ENCODE results near the gene PARD6G. TPM values are rescaled to one million over a fixed set of nuclear protein-coding genes. Genes with fewer than 3 reads are reported as not detected.

Gene PARD6G
- total RNA-seq, 1 experiment from 2014 or later: 3.5 TPM

GRCh38 chr18:80192653-80193385, 54.5 kb downstream of the PARD6G start:
- no peak for DNase-seq (ENCODE audit: extremely low read depth, low read depth)

- DNase-seq (ENCODE audit: extremely low read depth, low read depth): no peak
Measured at GRCh38 chr18:80191907-80192652, 55.2 kb downstream of the PARD6G start.

- DNase-seq (ENCODE audit: extremely low read depth, low read depth): no peak
Measured at GRCh38 chr18:80191264-80191663, 56.0 kb downstream of the PARD6G start.

DNA sequence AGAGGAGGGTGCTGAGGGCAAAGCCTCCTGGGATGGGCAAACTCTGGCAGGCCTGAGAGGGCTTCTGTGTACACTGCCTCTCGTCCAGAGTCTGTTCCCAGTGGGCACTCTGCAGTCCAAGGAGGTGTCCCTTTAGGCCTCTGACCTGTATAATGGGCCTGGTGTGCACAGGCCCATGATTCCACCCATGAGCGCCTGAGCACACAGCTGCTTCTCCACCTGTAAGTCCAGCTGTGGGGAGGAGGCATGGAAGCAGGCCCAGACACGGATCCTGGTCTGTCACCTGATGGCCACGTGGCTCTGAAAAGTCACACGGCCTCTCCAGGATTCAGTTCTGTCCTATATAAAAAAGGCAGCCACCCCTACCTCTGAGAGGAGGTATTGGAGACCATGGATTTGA, 57.0 kb downstream of the PARD6G start:
- DNase-seq (ENCODE audit: extremely low read depth, low read depth): no peak

DNA sequence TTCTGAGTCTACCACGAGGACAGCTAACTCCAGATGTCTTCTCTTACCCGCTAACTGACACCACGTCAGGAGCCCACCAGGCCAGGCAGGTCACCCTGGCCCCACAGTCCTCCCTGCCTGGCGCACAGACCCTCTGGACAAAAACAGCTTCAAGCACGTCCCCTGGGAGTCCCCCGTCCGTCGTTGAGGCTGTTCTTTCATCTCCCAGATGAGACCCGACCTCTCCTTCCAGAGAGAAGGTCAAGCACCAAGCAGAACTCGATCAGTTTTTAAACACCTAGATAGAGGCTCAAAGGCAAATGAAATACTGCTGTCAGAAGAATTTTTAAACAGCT, 57.8 kb downstream of the PARD6G start:
- DNase-seq (ENCODE audit: extremely low read depth, low read depth): no peak

DNA sequence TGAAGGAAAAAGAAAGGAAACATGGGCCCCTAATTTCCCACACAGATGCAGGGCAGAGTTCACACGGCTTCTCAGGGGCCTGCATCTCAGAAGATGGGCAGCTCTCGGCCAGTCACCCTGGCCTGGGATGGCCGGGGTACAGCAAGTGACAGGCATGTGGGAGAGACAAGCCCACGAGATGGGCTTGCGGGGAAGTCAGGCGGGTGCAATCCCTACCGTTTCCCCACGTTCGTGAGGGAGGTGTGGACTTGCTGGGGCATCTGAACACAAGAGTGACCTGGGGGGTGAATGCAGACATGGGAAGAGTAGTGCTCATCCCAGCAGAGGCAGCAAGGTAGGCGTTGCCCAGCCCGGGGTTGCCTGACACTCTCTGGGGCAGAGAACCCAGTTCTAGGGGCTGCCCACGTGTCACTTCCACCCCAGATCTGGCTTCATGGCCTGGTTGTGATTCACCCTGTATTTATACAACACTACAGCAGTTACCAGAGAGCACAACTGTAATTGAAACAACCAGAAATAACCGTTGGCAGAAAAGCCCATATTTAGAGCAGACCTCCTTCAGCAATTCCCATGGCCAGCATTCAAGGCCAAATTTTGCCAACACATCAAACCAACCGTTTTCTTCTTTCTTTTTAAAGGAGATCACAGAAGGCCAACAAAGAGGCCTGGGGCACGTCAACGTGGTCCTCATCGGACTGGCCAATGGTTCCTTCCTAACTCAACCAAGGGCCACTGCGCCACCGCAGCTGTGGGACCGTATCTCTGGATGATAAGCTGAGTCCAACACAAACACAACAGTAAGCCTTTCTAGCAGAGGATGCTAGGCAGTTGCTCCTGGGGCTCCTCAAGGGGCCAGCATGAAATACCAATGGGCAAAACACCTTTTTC, 58.4 kb downstream of the PARD6G start:
- DNase-seq (ENCODE audit: extremely low read depth, low read depth): no peak

DNA sequence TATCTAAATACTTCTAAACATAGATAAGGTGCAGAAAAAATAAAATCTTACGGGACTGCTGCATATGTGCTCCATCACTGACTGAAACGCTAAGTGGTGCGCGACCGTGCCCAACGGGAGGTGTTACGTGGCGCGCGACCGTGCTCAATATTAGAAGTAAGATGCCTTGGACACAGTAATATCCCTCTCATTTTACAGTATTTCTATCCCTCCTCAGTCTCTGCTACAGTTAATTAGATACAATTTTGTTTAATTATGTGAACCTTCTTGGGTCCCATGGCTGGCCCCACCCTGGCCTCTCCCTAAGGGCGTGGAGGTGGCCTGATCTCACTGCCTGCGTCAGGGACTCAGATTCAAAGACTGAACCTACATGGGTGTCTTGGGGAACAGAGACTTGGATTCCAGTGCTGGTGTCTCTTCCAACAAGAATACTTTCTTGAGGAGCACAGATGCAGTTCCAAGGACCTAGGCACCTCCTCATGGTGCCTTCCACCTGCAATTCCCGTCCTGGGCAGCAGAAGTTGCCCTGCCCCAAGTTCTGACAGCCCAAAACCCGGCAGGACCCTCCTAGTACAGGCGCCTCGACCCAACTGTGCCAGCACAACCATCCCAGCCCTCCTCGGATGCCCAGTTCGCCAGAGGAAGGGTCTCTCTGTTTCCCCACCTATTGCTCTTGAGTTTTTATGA, 59.2 kb downstream of the PARD6G start:
- DNase-seq (ENCODE audit: extremely low read depth, low read depth): no peak

DNA sequence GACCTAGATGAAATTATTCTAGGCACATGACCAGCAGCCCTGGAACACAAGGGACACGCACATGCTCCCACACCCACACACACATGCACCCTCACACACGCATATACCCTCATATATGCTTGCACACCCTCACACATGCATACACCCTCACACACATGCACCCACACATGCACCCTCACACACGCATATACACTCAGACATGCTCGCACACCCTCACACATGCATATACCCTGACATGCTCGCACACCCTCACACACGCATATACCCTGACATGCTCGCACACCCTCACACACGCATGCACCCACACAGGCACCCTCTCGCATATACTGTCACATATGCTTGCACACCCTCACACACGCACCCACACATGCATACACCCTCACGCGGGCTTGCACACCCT, 61.8 kb downstream of the PARD6G start:
- DNase-seq (ENCODE audit: extremely low read depth, low read depth): no peak

GRCh38 chr18:80184243-80184772, 63.0 kb downstream of the PARD6G start:
- DNase-seq (ENCODE audit: extremely low read depth, low read depth): no peak

DNA sequence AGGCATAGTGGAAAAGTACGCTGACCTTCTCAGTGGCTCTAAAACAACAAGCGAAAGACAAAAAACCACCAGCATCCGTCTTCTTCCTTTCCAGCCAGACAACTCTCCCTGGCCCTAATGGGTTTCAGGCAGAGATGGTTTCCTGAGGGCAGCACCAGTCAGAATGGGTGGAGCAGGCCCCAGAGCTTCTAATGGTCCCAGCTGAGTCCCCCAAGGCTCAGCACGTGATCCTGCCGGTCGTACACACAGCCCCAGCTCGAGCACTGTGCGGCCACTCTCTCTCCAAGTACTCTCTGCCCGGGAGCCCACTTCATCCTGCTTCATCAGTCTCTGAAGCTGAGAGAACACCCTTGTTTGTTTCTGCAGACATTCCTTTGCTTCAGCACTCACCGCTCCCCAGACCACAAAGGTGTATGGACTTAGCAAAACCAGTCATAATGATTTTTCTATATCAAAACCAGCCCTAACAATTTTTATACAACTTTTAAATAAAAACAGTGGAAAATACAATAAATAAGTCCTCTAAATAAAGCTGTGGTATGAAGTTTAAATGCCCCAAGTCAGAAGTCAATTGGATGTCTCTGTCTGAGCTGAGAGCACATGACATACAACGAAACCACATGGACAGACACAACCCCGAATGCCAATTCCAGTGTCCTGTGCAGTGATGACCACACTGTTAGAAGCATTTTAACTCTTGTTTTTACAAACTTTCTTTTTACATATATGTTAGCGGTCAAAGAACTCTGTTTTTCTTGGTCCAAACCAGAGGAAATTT, 63.9 kb downstream of the PARD6G start:
- DNase-seq (ENCODE audit: extremely low read depth, low read depth): no peak

DNA sequence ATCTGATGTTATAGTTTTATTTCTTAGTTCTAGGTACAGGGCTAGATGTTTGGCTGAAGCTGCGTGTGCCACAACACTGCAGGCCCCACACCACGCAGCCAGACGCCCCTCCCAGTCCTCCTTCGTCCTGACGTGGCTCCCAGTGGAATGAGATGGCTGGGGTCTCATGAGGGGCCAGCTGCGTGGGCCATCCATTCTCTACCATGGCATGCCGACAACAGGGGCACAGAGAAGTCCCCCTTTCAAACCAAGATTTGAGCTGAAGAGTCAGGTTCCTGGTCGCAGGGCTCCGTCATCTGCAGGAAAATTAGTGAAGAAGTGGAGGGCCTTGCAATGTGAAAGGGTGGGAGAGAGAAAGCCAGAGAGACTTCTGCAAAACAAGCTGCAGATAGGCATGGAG, 64.5 kb downstream of the PARD6G start:
- DNase-seq (ENCODE audit: extremely low read depth, low read depth): no peak

DNA sequence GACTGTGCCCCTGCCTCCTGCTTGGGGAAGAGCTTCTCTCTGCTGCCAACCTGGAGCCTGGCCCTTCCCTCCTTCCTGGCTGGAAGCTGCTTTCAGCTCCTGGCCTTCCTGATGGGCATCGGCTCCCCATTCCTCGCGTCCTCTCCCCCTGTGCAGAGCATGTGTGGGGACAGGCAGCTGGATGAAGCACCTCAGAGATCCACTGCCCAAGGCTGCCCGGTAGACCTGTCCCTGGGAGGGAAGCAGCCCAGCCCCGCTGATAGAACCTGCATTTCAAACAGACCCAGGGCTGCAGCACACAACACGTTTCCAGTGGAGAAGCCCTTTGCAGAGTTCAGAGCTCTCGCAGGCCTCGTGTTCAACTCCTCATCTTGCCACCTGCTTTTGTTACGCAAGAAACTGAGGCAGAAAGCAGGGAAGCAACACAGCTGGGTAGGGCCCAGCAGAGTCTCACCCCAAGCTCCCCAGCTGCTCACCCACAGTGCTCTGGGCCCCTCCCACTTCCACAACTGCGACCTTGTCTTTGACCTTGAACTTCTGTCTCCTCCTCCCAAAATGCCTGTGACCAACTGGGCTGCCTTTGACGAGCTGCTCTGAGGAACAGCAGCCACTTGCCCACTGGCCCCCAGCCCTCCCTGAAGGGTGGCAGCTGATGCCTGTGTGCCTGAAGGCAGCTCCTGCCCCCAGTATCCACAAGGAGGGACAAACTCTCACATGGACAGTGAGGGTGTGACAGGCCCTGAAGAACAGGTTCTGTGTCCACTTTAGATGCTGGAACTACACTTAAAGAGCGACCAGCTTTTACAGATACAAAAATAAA, 65.5 kb downstream of the PARD6G start:
- DNase-seq (ENCODE audit: extremely low read depth, low read depth): no peak

GRCh38 chr18:80180778-80181564, 66.3 kb downstream of the PARD6G start:
- DNase-seq (ENCODE audit: extremely low read depth, low read depth): no peak

GRCh38 chr18:80179857-80180558, 67.3 kb downstream of the PARD6G start:
- no peak for DNase-seq (ENCODE audit: extremely low read depth, low read depth)

DNA sequence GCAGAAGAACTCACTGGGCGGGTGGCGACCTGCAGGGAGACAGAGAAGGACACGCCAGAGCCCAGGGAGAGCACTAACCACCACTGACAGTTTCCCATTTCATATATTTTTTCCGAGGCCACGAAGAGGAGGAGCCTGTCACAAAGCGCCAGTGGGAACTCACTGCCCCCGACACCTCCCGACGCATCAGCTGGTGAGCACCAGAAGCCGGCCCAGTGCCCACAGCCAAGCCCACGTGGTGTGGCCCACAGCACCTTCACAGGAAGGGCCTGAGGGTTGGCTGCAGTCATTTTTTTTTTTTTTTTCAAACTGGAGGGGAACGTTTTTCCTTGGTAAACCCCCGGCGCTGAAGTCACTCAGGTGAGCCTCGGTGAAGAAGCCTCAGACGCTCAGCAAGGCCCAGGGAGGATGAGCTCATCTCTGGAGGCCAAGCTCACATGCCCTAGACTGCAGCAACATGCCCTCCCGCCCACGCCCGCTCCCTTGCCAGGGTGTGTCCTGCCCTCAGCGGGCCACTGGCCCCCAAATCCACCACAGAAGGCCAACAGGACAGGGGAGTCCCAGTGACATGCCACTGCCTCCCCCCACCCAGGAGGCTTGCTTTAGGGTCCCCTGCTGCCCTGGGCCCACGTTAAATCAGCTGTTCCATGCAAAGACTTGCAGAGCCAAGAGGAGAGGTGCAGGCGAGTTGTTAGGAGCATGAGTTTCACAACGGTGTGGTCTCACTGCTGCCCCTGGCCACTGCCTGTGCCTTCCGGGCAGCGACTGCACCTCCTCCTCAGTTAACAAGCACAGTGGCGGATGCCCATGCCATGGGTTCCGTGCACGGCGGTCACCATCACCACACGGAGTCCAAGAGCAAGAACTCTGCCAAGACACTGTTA, 68.1 kb downstream of the PARD6G start:
- DNase-seq (ENCODE audit: extremely low read depth, low read depth): no peak

- DNase-seq (ENCODE audit: extremely low read depth, low read depth): no peak
Measured at GRCh38 chr18:80177128-80177527, 70.2 kb downstream of the PARD6G start.

Data from NCI-H460 (cell line).